Natural killer cell (primary cell): Measurements from ENCODE around the gene AQP9. TPM values are rescaled to one million over a fixed set of nuclear protein-coding genes. Genes with fewer than 3 reads are reported as not detected.
"Not testable (repeated sequence)": the region's sequence is repeated elsewhere in the genome, so short reads cannot be mapped to it uniquely, and the experiment has no call there.

Experiments used
- ATAC-seq, 3 donors: fragments of 150-1000 bp in 2 of 3; fragments of 200-7000 bp in 1 of 3; cut with Tn5 transposase; 1 replicate in 1 of 3; 2 replicates in 2 of 3; pipeline ENCODE4 v1.10.0; 2021; ENCODE audit warnings: mild to moderate bottlenecking in 2 of 3, moderate library complexity in 2 of 3
- DNase-seq, 2 donors: peaks; one replicate each; pipeline versions ENCODE4 v3.0.0 to v3.0.0-alpha.2; 2013 to 2021; ENCODE audit warnings: mixed read lengths in 1 of 2
- H3K27ac ChIP-seq: one replicate; pipeline ENCODE4 v1.5.1; 2013; ENCODE audit warnings: mild to moderate bottlenecking, low read length
- H3K27me3 ChIP-seq: one replicate; pipeline ENCODE4 v1.6.1; 2013; ENCODE audit warnings: low read length; ENCODE audit not compliant: control insufficient read depth, insufficient read depth
- H3K36me3 ChIP-seq: one replicate; pipeline ENCODE4 v1.6.1; 2013; ENCODE audit warnings: low read length; ENCODE audit not compliant: control insufficient read depth, insufficient read depth
- H3K4me1 ChIP-seq: one replicate; pipeline ENCODE4 v1.6.1; 2013; ENCODE audit warnings: low read length; ENCODE audit not compliant: control insufficient read depth, insufficient read depth
- H3K4me3 ChIP-seq: one replicate; pipeline ENCODE4 v1.5.1; 2013; ENCODE audit warnings: low read length
- H3K9me3 ChIP-seq: one replicate; pipeline ENCODE4 v1.6.1; 2013; ENCODE audit warnings: low read length; ENCODE audit not compliant: control insufficient read depth, insufficient read depth
- H3K27ac Mint-ChIP-seq, 2 donors: one replicate each; pipeline ENCODE4 v1.8.0; 2022; ENCODE audit warnings: mild to moderate bottlenecking in 2 of 2, mixed read lengths in 2 of 2, moderate library complexity in 1 of 2
- H3K27me3 Mint-ChIP-seq, 2 donors: one replicate each; pipeline ENCODE4 v1.8.0; 2022; ENCODE audit warnings: low read depth in 2 of 2, mixed read lengths in 2 of 2
- H3K36me3 Mint-ChIP-seq: one replicate; pipeline ENCODE4 v1.8.0; 2022; ENCODE audit warnings: mixed read lengths
- H3K4me1 Mint-ChIP-seq, 2 donors: one replicate each; pipeline ENCODE4 v1.8.0; 2022; ENCODE audit warnings: mixed read lengths in 2 of 2
- H3K4me3 Mint-ChIP-seq: one replicate; pipeline ENCODE4 v1.8.0; 2022; ENCODE audit warnings: mild to moderate bottlenecking, moderate library complexity, mixed read lengths
- H3K9me3 Mint-ChIP-seq, 2 donors: one replicate each; pipeline ENCODE4 v1.8.0; 2022; ENCODE audit warnings: mixed read lengths in 2 of 2
- CTCF ChIP-seq: fragments of 200-600 bp; IDR thresholded peaks from one replicate; pipeline ENCODE4 v1.8.0; 2022; ENCODE audit warnings: antibody characterized with exemption
- WGBS: methylation state at CpG from one replicate; pipeline ENCODE4 v1.1.7; 2013; ENCODE audit warnings: missing lambda C conversion rate; ENCODE audit not compliant: insufficient coverage; 5-methylcytosine and 5-hydroxymethylcytosine counted together
- intact Hi-C: fragments of 100-400 bp; cut with micrococcal nuclease; formaldehyde crosslinking; loops from one replicate; pipeline ENCODE4 v1.14.2; 2022
- total RNA-seq, 4 donors: library from RNA; stranded (reverse); fragments of 120-200 nt in 1 of 4; gene quantifications; one replicate each; pipeline versions ENCODE4 v1.2.3 to v1.2.4, GENCODE V29; 2013 to 2022

AQP9 gene
- total RNA-seq, 3 donors from 2014 or later (not counting 1 experiment from before 2014, with no cell fraction given) = 2.4 to 19.7 (median 2.8) TPM

GRCh38 chr15:58111718-58112104 is 26.5 kb upstream of the AQP9 start:
- intact Hi-C loops = no loop called here
- 94% methylated on average over 5 of the region's 5 CpGs for WGBS
- Histone ChIP-seq H3K36me3 (no peaks in the 10 kb centered on the region), H3K4me1 (no peaks in the 10 kb centered on the region), H3K4me3 (no peak overlapping the region), H3K27ac (no peak overlapping the region), H3K27me3 (no peaks in the 10 kb centered on the region), H3K9me3 (no peaks in the 10 kb centered on the region)
- no peak for TF ChIP-seq CTCF
- DNase-seq (no peak), ATAC-seq (no peak)
- H3K27ac Mint-ChIP-seq = no peak overlapping the region
- H3K36me3 Mint-ChIP-seq = no peaks in the 10 kb centered on the region
- H3K27me3 Mint-ChIP-seq = peaks cover 26 to 41% of the 10 kb centered on the region in 2 donors
- H3K9me3 Mint-ChIP-seq = no peaks in the 10 kb centered on the region
- no peak overlapping the region for H3K4me3 Mint-ChIP-seq
- no peaks in the 10 kb centered on the region for H3K4me1 Mint-ChIP-seq

- H3K27me3 ChIP-seq, H3K4me3 Mint-ChIP-seq, H3K4me1 Mint-ChIP-seq, H3K9me3 ChIP-seq, H3K36me3 Mint-ChIP-seq, intact Hi-C loops, H3K27ac ChIP-seq, H3K4me1 ChIP-seq, ATAC-seq, H3K9me3 Mint-ChIP-seq, DNase-seq, H3K27ac Mint-ChIP-seq, H3K4me3 ChIP-seq, H3K36me3 ChIP-seq: not testable (repeated sequence)
- peaks cover 26 to 41% of the 10 kb centered on the region in 2 donors for H3K27me3 Mint-ChIP-seq
- 52% methylated on average over 5 of the region's 5 CpGs for WGBS
These were observed 24.8 kb upstream of the AQP9 start for GRCh38 chr15:58113358-58113757.

GRCh38 chr15:58114388-58114787 is 23.8 kb upstream of the AQP9 start:
- Histone ChIP-seq H3K27ac (no peak overlapping the region), H3K36me3 (no peaks in the 10 kb centered on the region), H3K4me1 (no peaks in the 10 kb centered on the region), H3K9me3 (no peaks in the 10 kb centered on the region), H3K4me3 (no peak overlapping the region), H3K27me3 (no peaks in the 10 kb centered on the region)
- H3K4me3 Mint-ChIP-seq = no peak overlapping the region
- intact Hi-C loops = no loop called here
- no peak for DNase-seq
- H3K27ac Mint-ChIP-seq = no peak overlapping the region
- H3K36me3 Mint-ChIP-seq = no peaks in the 10 kb centered on the region
- H3K4me1 Mint-ChIP-seq = no peaks in the 10 kb centered on the region
- no peak for ATAC-seq
- WGBS = 76% methylated on average over 3 of the region's 3 CpGs
- peaks cover 26 to 41% of the 10 kb centered on the region in 2 donors for H3K27me3 Mint-ChIP-seq
- H3K9me3 Mint-ChIP-seq = no peaks in the 10 kb centered on the region
- TF ChIP-seq CTCF = no peak

GRCh38 chr15:58114812-58115211 is 23.4 kb upstream of the AQP9 start:
- H3K9me3 ChIP-seq = no peaks in the 10 kb centered on the region
- H3K27me3 ChIP-seq = no peaks in the 10 kb centered on the region
- Mint-ChIP-seq H3K4me1 (no peaks in the 10 kb centered on the region), H3K9me3 (no peaks in the 10 kb centered on the region), H3K4me3 (no peak overlapping the region), H3K27me3 (peaks cover 26 to 41% of the 10 kb centered on the region in 2 donors), H3K27ac (no peak overlapping the region), H3K36me3 (no peaks in the 10 kb centered on the region)
- no peaks in the 10 kb centered on the region for H3K4me1 ChIP-seq
- H3K27ac ChIP-seq = no peak overlapping the region
- no peak for TF ChIP-seq CTCF
- no peaks in the 10 kb centered on the region for H3K36me3 ChIP-seq
- ATAC-seq = peak in 1 of 3 donors; percentile 75
- no peak for DNase-seq
- intact Hi-C loops = no loop called here
- no peak overlapping the region for H3K4me3 ChIP-seq
